Measurements from ENCODE around the gene GCNT4.

DNA sequence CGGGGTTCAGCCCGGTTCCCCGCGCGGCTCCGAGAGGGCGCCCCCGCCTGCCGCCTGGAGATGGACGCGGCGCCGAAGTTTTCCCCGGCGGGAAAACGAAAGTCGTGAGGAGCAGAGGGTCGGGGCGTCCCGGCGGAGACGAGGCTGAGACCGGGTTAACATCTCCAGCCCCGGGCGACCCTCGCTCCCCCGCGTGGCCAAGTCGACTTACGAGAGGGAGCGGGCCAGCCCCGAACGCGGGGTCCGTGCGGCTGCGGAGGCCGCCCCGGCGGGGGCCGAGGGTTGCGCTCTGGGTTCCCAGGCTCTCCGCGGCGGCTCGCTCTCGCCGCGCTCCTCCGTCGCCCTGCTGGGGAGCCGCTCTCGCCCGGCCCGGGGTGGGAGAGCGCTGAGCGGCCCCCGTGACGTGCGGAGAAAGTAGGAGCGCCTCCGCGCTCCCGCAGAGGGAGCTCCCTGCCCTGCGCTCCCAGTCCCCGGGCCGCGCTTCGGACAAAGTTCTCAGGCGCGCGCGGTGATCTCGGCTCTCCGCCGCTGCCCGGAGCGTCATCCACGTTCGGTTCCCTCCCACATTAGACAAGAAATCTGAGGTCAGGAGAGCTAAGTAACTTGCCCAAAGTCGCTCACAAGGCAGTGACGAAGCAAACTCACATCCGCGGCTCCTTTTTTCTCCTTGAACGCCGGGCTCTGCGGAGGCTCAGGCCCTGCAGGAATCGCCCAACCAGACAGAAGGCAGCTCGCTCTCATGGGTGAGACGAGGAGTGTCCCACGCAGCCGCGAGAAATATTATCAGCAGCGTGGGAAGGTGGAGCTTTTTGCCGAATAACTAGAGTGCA lies 1.2 kb upstream of the GCNT4 start:
- TF ChIP-seq POLR2A (IDR thresholded peaks at IDR 0.05) = peak; percentile 69
- no peak for TF ChIP-seq EP300 (IDR thresholded peaks at IDR 0.05; ENCODE audit: low read depth)
- TF ChIP-seq, protein P1, sequence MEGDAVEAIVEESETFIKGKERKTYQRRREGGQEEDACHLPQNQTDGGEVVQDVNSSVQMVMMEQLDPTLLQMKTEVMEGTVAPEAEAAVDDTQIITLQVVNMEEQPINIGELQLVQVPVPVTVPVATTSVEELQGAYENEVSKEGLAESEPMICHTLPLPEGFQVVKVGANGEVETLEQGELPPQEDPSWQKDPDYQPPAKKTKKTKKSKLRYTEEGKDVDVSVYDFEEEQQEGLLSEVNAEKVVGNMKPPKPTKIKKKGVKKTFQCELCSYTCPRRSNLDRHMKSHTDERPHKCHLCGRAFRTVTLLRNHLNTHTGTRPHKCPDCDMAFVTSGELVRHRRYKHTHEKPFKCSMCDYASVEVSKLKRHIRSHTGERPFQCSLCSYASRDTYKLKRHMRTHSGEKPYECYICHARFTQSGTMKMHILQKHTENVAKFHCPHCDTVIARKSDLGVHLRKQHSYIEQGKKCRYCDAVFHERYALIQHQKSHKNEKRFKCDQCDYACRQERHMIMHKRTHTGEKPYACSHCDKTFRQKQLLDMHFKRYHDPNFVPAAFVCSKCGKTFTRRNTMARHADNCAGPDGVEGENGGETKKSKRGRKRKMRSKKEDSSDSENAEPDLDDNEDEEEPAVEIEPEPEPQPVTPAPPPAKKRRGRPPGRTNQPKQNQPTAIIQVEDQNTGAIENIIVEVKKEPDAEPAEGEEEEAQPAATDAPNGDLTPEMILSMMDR (IDR thresholded peaks at IDR 0.05) = peak in 1 of 5 experiments; percentile 13

Measured in transverse colon (tissue), 3 donors.